GM12878 (cell line): ENCODE results near the gene ETNK1. TPM values are rescaled to one million over a fixed set of nuclear protein-coding genes. Genes with fewer than 3 reads are reported as not detected.

Experiments
- ATAC-seq: fragments of 200-7000 bp; cut with Tn5 transposase; 3 replicates; pipeline ENCODE4 v1.9.1; 2020; ENCODE audit warnings: mild to moderate bottlenecking, moderate library complexity
- BruUV-seq: library from RNA; stranded (reverse); fragments of 400-500 nt; replicated peaks from 2 replicates; lab custom pipeline; 2021; lab: Mats Ljungman, UMichigan
- CTCF ChIA-PET: fragments of 300-600 bp; sonication (Branson Sonifier 250); formaldehyde crosslinking; extraction: SDS; loops from one replicate; lab custom pipeline; 2021; ENCODE audit warnings: inconsistent platforms; lab: Yijun Ruan, JAX
- POLR2A ChIA-PET: fragments of 350-600 bp; formaldehyde crosslinking; extraction: SDS; loops from one replicate; lab custom pipeline; 2021; ENCODE audit warnings: inconsistent platforms; lab: Charles Lee
- RAD21 ChIA-PET: fragments of 300-600 bp; sonication (Branson Sonifier 250); formaldehyde crosslinking; loops from one replicate; lab custom pipeline; 2023; ENCODE audit warnings: antibody characterized with exemption; ENCODE audit not compliant: unreplicated experiment; lab: Charles Lee
- SMC1A ChIA-PET: fragments of 300-600 bp; sonication (Branson Sonifier 250); formaldehyde crosslinking; loops from one replicate; lab custom pipeline; 2023; ENCODE audit not compliant: unreplicated experiment, uncharacterized antibody; lab: Charles Lee
- DNase-seq: peaks from one replicate; pipeline ENCODE4 v3.0.0-alpha.2; 2011; ENCODE audit warnings: low read depth, low spot score
- FAIRE-seq: peaks from 3 replicates; lab custom pipeline; 2011; peaks lifted over from hg19 to GRCh38; lab: Jason Lieb, UNC
- H2AFZ ChIP-seq: 2 replicates; pipeline ENCODE4 v1.6.0; 2011; ENCODE audit warnings: low read depth, low read length, control low read depth; ENCODE audit not compliant: control insufficient read depth
- H3K27ac ChIP-seq: 2 replicates; pipeline ENCODE4 v1.5.1; 2011; ENCODE audit warnings: control low read depth; ENCODE audit not compliant: control insufficient read depth, insufficient read depth
- H3K27me3 ChIP-seq, 2 experiments: replicated peaks in 1 of 2; 2 replicates each; pipeline versions ENCODE4 v1.6.0 to v1.6.1; 2011; ENCODE audit warnings: low read length in 1 of 2; ENCODE audit not compliant: control insufficient read depth in 2 of 2, insufficient read depth in 2 of 2
- H3K36me3 ChIP-seq, 2 experiments: 2 replicates each; pipeline ENCODE4 v1.5.1; 2011; ENCODE audit warnings: low read length in 1 of 2; ENCODE audit not compliant: control insufficient read depth in 2 of 2, insufficient read depth in 2 of 2
- H3K4me1 ChIP-seq: 2 replicates; pipeline ENCODE4 v1.6.1; 2011; ENCODE audit warnings: mild to moderate bottlenecking, low read length, moderate library complexity, mixed read lengths; ENCODE audit not compliant: control insufficient read depth, insufficient read depth
- H3K4me2 ChIP-seq: 2 replicates; pipeline ENCODE4 v1.6.0; 2011; ENCODE audit warnings: control low read depth; ENCODE audit not compliant: control insufficient read depth, insufficient read depth
- H3K4me3 ChIP-seq: fragments of 200-600 bp; sonication (generic); 2 replicates; pipeline ENCODE4 v1.5.1; 2016
- H3K79me2 ChIP-seq: 2 replicates; pipeline ENCODE4 v1.6.0; 2011; ENCODE audit warnings: low read length; ENCODE audit not compliant: control insufficient read depth, insufficient read depth
- H3K9ac ChIP-seq: 2 replicates; pipeline ENCODE4 v1.8.0; 2011; ENCODE audit warnings: low read length, control low read depth, mixed read lengths; ENCODE audit not compliant: control insufficient read depth, insufficient read depth
- H3K9me3 ChIP-seq: replicated peaks from 3 replicates; pipeline ENCODE4 v1.5.1; 2011; ENCODE audit warnings: mild to moderate bottlenecking, low read length; ENCODE audit not compliant: control insufficient read depth, insufficient read depth
- H4K20me1 ChIP-seq: 2 replicates; pipeline ENCODE4 v1.6.0; 2011; ENCODE audit not compliant: control insufficient read depth, insufficient read depth
- CBFB ChIP-seq: IDR thresholded peaks from 2 replicates; pipeline ENCODE4 v1.6.1; 2016; ENCODE audit warnings: antibody characterized with exemption, low read depth
- CBX3 ChIP-seq: fragments of 200-600 bp; sonication (generic); IDR thresholded peaks from 2 replicates; pipeline ENCODE4 v1.6.1; 2016; ENCODE audit warnings: low read depth, borderline replicate concordance
- CREM ChIP-seq: IDR thresholded peaks from 2 replicates; pipeline ENCODE4 v1.6.1; 2014; ENCODE audit warnings: antibody characterized with exemption, low read depth
- CTCF ChIP-seq, 3 experiments: IDR thresholded peaks in 2 of 3; conservative IDR thresholded peaks in 1 of 3; 2 replicates each; pipeline ENCODE4 v1.5.1; 2011; ENCODE audit warnings: low read depth in 3 of 3, low read length in 3 of 3, mild to moderate bottlenecking in 3 of 3, control low read depth in 2 of 3, moderate library complexity in 2 of 3, inconsistent platforms in 1 of 3, mixed read lengths in 1 of 3; ENCODE audit not compliant: control insufficient read depth in 2 of 3, insufficient read depth in 1 of 3; ENCODE audit errors: extremely low read depth in 1 of 3
- E4F1 ChIP-seq: fragments of 450-650 bp; IDR thresholded peaks from 2 replicates; pipeline ENCODE4 v1.6.1; 2018; ENCODE audit warnings: borderline replicate concordance, mild to moderate bottlenecking; ENCODE audit not compliant: partially characterized antibody
- EZH2 ChIP-seq: IDR thresholded peaks from 2 replicates; pipeline ENCODE4 v1.6.1; 2012; ENCODE audit warnings: low read depth, mild to moderate bottlenecking, control low read depth, inconsistent platforms, low read length, borderline replicate concordance; ENCODE audit not compliant: control insufficient read depth
- FOXM1 ChIP-seq: IDR thresholded peaks from 2 replicates; pipeline ENCODE4 v1.6.1; 2012; ENCODE audit warnings: low read depth, mild to moderate bottlenecking, inconsistent platforms, low read length, moderate library complexity
- HDAC2 ChIP-seq: fragments of 200-600 bp; sonication (generic); IDR thresholded peaks from 2 replicates; pipeline ENCODE4 v1.6.1; 2017
- IRF3 ChIP-seq: fragments of 450-650 bp; IDR thresholded peaks from 2 replicates; pipeline ENCODE4 v1.6.1; 2014; ENCODE audit warnings: mild to moderate bottlenecking
- JUND ChIP-seq: IDR thresholded peaks from 2 replicates; pipeline ENCODE4 v1.6.1; 2012; ENCODE audit warnings: low read depth, mild to moderate bottlenecking, low read length, improper control_type of control experiment, moderate library complexity
- KDM1A ChIP-seq: fragments of 200-600 bp; sonication (generic); IDR thresholded peaks from 2 replicates; pipeline ENCODE4 v1.6.1; 2016; ENCODE audit warnings: borderline replicate concordance
- MYB ChIP-seq: fragments of 150-350 bp; IDR thresholded peaks from 2 replicates; pipeline ENCODE4 v1.6.1; 2014; ENCODE audit warnings: mild to moderate bottlenecking, low read depth, low read length, borderline replicate concordance
- POU2F2 ChIP-seq: IDR thresholded peaks from 3 replicates; pipeline ENCODE4 v1.6.1; 2011; ENCODE audit warnings: low read depth, mild to moderate bottlenecking, low read length, borderline replicate concordance
- RFX5 ChIP-seq: IDR thresholded peaks from 2 replicates; pipeline ENCODE4 v1.6.1; 2011; ENCODE audit warnings: low read depth, low read length, improper control_type of control experiment
- SIN3A ChIP-seq: IDR thresholded peaks from 2 replicates; pipeline ENCODE4 v1.6.1; 2012; ENCODE audit warnings: low read depth, low read length, improper control_type of control experiment
- TBL1XR1 ChIP-seq: IDR thresholded peaks from 2 replicates; pipeline ENCODE4 v1.6.1; 2012; ENCODE audit warnings: low read depth, low read length, improper control_type of control experiment
- TCF3 ChIP-seq: IDR thresholded peaks from 2 replicates; pipeline ENCODE4 v1.6.1; 2012; ENCODE audit warnings: low read depth, mild to moderate bottlenecking, low read length, borderline replicate concordance; ENCODE audit not compliant: insufficient read depth
- ZNF217 ChIP-seq: fragments of 450-650 bp; IDR thresholded peaks from 2 replicates; pipeline ENCODE4 v1.6.1; 2017; ENCODE audit warnings: antibody characterized with exemption, mild to moderate bottlenecking
- ZNF24 ChIP-seq: fragments of 450-650 bp; IDR thresholded peaks from 2 replicates; pipeline ENCODE4 v1.6.1; 2017; ENCODE audit warnings: antibody characterized with exemption, mild to moderate bottlenecking
- ZSCAN29 ChIP-seq: fragments of 450-650 bp; IDR thresholded peaks from 2 replicates; pipeline ENCODE4 v1.6.1; 2017; ENCODE audit warnings: mild to moderate bottlenecking, moderate library complexity
- WGBS: methylation state at CpG from one replicate; pipeline ENCODE4 v1.1.6; 2016; ENCODE audit warnings: low lambda C conversion rate; ENCODE audit not compliant: insufficient replicate concordance, insufficient coverage; ENCODE audit errors: missing lambda C conversion rate; 5-methylcytosine and 5-hydroxymethylcytosine counted together
- in situ Hi-C: fragments of 300-500 bp; cut with MboI; formaldehyde crosslinking; loops from 9 replicates; pipeline ENCODE4 v1.14.3; 2018; ENCODE audit warnings: mixed read lengths
- intact Hi-C: fragments of 100-400 bp; cut with micrococcal nuclease; formaldehyde crosslinking; loops from one replicate; pipeline ENCODE4 v1.14.2; 2022; ENCODE audit not compliant: unreplicated experiment
- polyA plus RNA-seq, 11 experiments: library from polyadenylated mRNA; depleted of rRNA in 4 of 11; unstranded in 6 of 11; stranded (reverse) in 5 of 11; fragments of >200 nt; fragmentation: Nextera tagmentation in 4 of 11; fragmentation: Illumina TruSeq in 1 of 11; extraction: Ambion mirVana in 4 of 11; extraction: Trizol in 1 of 11; gene quantifications; 1 replicate in 1 of 11; 2 replicates in 10 of 11; pipeline versions ENCODE4 v1.2.1 to v1.2.3, GENCODE V29; 2011 to 2016; ENCODE audit warnings: inconsistent platforms in 2 of 11, missing spikeins in 2 of 11, low read depth in 1 of 11
- total RNA-seq, 4 experiments: library from RNA; depleted of rRNA in 3 of 4; stranded (reverse); fragments of >200 nt in 3 of 4; fragmentation: Illumina TruSeq in 1 of 4; extraction: Trizol in 1 of 4; gene quantifications; 2 replicates each; pipeline versions ENCODE4 v1.2.1 to v1.2.3, GENCODE V29; 2013 to 2021

The ETNK1 gene
- total and polyA plus RNA-seq, 10 of the 15 experiments (the other 5 are each of a cell fraction or from before 2014, with no cell fraction given): 12.3 to 69.4 (median 34.2) TPM

- Histone ChIP-seq H3K27me3 (no peaks in the 10 kb centered on the region; a peak in 1 of 4 replicates), H3K4me1 (no peaks in the 10 kb centered on the region), H4K20me1 (no peaks in the 10 kb centered on the region), H3K4me3 (no peak overlapping the region), H3K79me2 (no peaks in the 10 kb centered on the region), H3K9me3 (no peaks in the 10 kb centered on the region), H3K27ac (no peak overlapping the region), H3K4me2 (no peak overlapping the region), H3K9ac (no peak overlapping the region), H2AFZ (no peak overlapping the region), H3K36me3 (no peaks in the 10 kb centered on the region)
- in situ Hi-C loops: no loop called here
- ChIA-PET POLR2A (no interaction called here), RAD21 (no interaction called here), CTCF (interaction anchor here (1.1 kb wide), 1 partner anchor 30 kb away, joined by 4 read pairs; no protein-coding TSS in a partner anchor), SMC1A (no interaction called here)
- no TSS peak for BruUV-seq
- intact Hi-C loops: no loop called here
- no peak for TF ChIP-seq MYB
- TF ChIP-seq RFX5: no peak
- no peak for TF ChIP-seq ZSCAN29
- no peak for TF ChIP-seq JUND
- no peak for TF ChIP-seq CBX3
- no peak for TF ChIP-seq KDM1A
- TF ChIP-seq POU2F2: no peak
- no peak for TF ChIP-seq CREM
- TF ChIP-seq SIN3A: no peak
- no peak for TF ChIP-seq CBFB
- TF ChIP-seq ZNF24: no peak
- TF ChIP-seq CTCF (IDR thresholded peaks at IDR 0.05 in 2 of 3, conservative IDR thresholded peaks at IDR 0.05 in 1 of 3; ENCODE audit: control insufficient read depth in 2 of 3, extremely low read depth in 1 of 3, insufficient read depth in 1 of 3, low read depth in 3 of 3, low read length in 3 of 3): no peak
- no peak for TF ChIP-seq HDAC2
- no peak for TF ChIP-seq IRF3
- no peak for TF ChIP-seq TBL1XR1
- no peak for TF ChIP-seq EZH2
- TF ChIP-seq TCF3: no peak
- TF ChIP-seq FOXM1: no peak
- no peak for TF ChIP-seq E4F1
- TF ChIP-seq ZNF217: no peak
- FAIRE-seq (no peak), DNase-seq (no peak), ATAC-seq (no peak)
- WGBS: 73% methylated on average over 4 of the region's 4 CpGs
Observed at GRCh38 chr12:22600181-22600580, 24.8 kb upstream of the ETNK1 start.
